K562 (cell line): ENCODE data around the gene CCDC178. TPM values are rescaled to one million over a fixed set of nuclear protein-coding genes. Genes with fewer than 3 reads are reported as not detected.
"Not testable (repeated sequence)": the region's sequence is repeated elsewhere in the genome, so short reads cannot be mapped to it uniquely, and the experiment has no call there.

Experiments
- ATAC-seq: fragments of 200-7000 bp; cut with Tn5 transposase; 3 replicates; pipeline ENCODE4 v1.9.1; 2020; ENCODE audit warnings: moderate library complexity
- BruUV-seq: library from RNA; stranded (reverse); fragments of 400-500 nt; replicated peaks from 2 replicates; lab custom pipeline; 2021; lab: Mats Ljungman, UMichigan
- CTCF ChIA-PET: fragments of 300-600 bp; formaldehyde crosslinking; extraction: SDS; loops from one replicate; lab custom pipeline; 2021; ENCODE audit warnings: low intra/inter-chr PET ratio; lab: Yijun Ruan, JAX
- POLR2A ChIA-PET: fragments of 300-600, 350-650 bp; sonication (Branson Sonifier 250); formaldehyde crosslinking; extraction: SDS; loops from one replicate; lab custom pipeline; 2021; ENCODE audit warnings: antibody characterized with exemption, inconsistent platforms; lab: Yijun Ruan, JAX
- DNase-seq, 4 experiments: peaks; one replicate each; pipeline versions ENCODE4 v3.0.0 to v3.0.0-alpha.2; 2011 to 2018; ENCODE audit warnings: low spot score in 3 of 4, mixed read lengths in 3 of 4; ENCODE audit errors: extremely low read depth in 1 of 4
- FAIRE-seq: peaks from 2 replicates; lab custom pipeline; 2011; peaks lifted over from hg19 to GRCh38; lab: Jason Lieb, UNC
- H2AFZ ChIP-seq: 2 replicates; pipeline ENCODE4 v1.6.0; 2011; ENCODE audit warnings: low read depth, low read length, control low read depth, inconsistent platforms
- H3K27ac ChIP-seq: fragments of 200-600 bp; 3 replicates; pipeline ENCODE4 v1.8.0; 2011; ENCODE audit warnings: low read depth, mild to moderate bottlenecking, control low read depth, inconsistent platforms, low read length, moderate library complexity, mixed read lengths; ENCODE audit errors: extremely low read depth
- H3K27me3 ChIP-seq, 2 experiments: fragments of 300-600 bp in 1 of 2; 2 replicates in 1 of 2; 3 replicates in 1 of 2; pipeline versions ENCODE4 v1.6.0 to v1.8.0; 2011; ENCODE audit warnings: inconsistent platforms in 2 of 2, low read length in 2 of 2, mild to moderate bottlenecking in 1 of 2, mixed read lengths in 1 of 2, moderate library complexity in 1 of 2; ENCODE audit not compliant: control insufficient read depth in 2 of 2, insufficient read depth in 2 of 2
- H3K36me3 ChIP-seq: fragments of 300-600 bp; 3 replicates; pipeline ENCODE4 v1.8.0; 2011; ENCODE audit warnings: mild to moderate bottlenecking, low read length, inconsistent platforms; ENCODE audit not compliant: control insufficient read depth, insufficient read depth
- H3K4me1 ChIP-seq, 2 experiments: fragments of 200-600 bp in 1 of 2; replicated peaks in 1 of 2; 2 replicates in 1 of 2; 3 replicates in 1 of 2; pipeline versions ENCODE4 v1.5.1 to v1.8.0; 2011; ENCODE audit warnings: inconsistent platforms in 2 of 2, low read length in 2 of 2, mild to moderate bottlenecking in 1 of 2, mixed read lengths in 1 of 2, moderate library complexity in 1 of 2; ENCODE audit not compliant: control insufficient read depth in 2 of 2, insufficient read depth in 2 of 2
- H3K4me2 ChIP-seq: 2 replicates; pipeline ENCODE4 v1.6.1; 2011; ENCODE audit warnings: low read length, control low read depth, inconsistent platforms, mixed read lengths; ENCODE audit not compliant: insufficient read depth
- H3K4me3 ChIP-seq: fragments of 200-600 bp; sonication (generic), shearing (Covaris generic); 2 replicates; pipeline ENCODE4 v1.5.1; 2016; ENCODE audit warnings: control low read depth, inconsistent platforms
- H3K79me2 ChIP-seq: fragments of 200-600 bp; 3 replicates; pipeline ENCODE4 v1.8.0; 2011; ENCODE audit warnings: low read length, inconsistent platforms; ENCODE audit not compliant: control insufficient read depth, insufficient read depth
- H3K9ac ChIP-seq, 2 experiments: 2 replicates each; pipeline versions ENCODE4 v1.6.0 to v1.6.1; 2011; ENCODE audit warnings: low read depth in 2 of 2, low read length in 2 of 2, control low read depth in 1 of 2, inconsistent platforms in 1 of 2, mild to moderate bottlenecking in 1 of 2, mixed read lengths in 1 of 2; ENCODE audit not compliant: insufficient read depth in 1 of 2
- H3K9me1 ChIP-seq: one replicate; pipeline ENCODE4 v1.6.0; 2011; ENCODE audit warnings: inconsistent platforms, mild to moderate bottlenecking, low read length, moderate library complexity; ENCODE audit not compliant: control insufficient read depth, insufficient read depth
- H3K9me3 ChIP-seq: replicated peaks from 2 replicates; pipeline ENCODE4 v1.5.1; 2011; ENCODE audit warnings: low read depth, low read length, inconsistent platforms; ENCODE audit not compliant: control insufficient read depth, insufficient read depth
- H4K20me1 ChIP-seq: replicated peaks from 2 replicates; pipeline ENCODE4 v1.6.1; 2011; ENCODE audit warnings: low read length, inconsistent platforms, mixed read lengths; ENCODE audit not compliant: control insufficient read depth, insufficient read depth
- JUN ChIP-seq, 2 experiments: sonication (generic) in 1 of 2; formaldehyde crosslinking in 1 of 2; IDR thresholded peaks; 2 replicates each; pipeline versions ENCODE4 v1.6.1 to v1.8.0; 2012 to 2022; ENCODE audit warnings: borderline replicate concordance in 2 of 2, mild to moderate bottlenecking in 2 of 2, improper control_type of control experiment in 1 of 2, low read depth in 1 of 2, low read length in 1 of 2, missing genetic modification reagents in 1 of 2
- ZFP36 ChIP-seq: fragments of 150-350 bp; IDR thresholded peaks from 2 replicates; pipeline ENCODE4 v1.6.1; 2018; ENCODE audit warnings: low read length, low read depth; ENCODE audit not compliant: partially characterized antibody
- WGBS: fragments of 100-300 bp; shearing (Covaris generic); methylation state at CpG from one replicate; pipeline ENCODE4 v1.1.6; 2016; ENCODE audit warnings: low coverage, mixed read lengths; ENCODE audit not compliant: insufficient coverage; ENCODE audit errors: missing lambda C conversion rate; 5-methylcytosine and 5-hydroxymethylcytosine counted together
- in situ Hi-C: fragments of 300-500 bp; cut with MboI; formaldehyde crosslinking; loops from 4 replicates; pipeline ENCODE4 v1.15.0; 2018; ENCODE audit warnings: inconsistent platforms, mixed read lengths
- intact Hi-C: fragments of 100-400 bp; cut with micrococcal nuclease; formaldehyde crosslinking; loops from 2 replicates; pipeline ENCODE4 v1.14.2; 2022
- polyA plus RNA-seq, 8 experiments: library from polyadenylated mRNA; depleted of rRNA in 4 of 8; stranded (reverse) in 5 of 8; unstranded in 3 of 8; fragments of >200 nt; fragmentation: Nextera tagmentation in 2 of 8; fragmentation: Illumina TruSeq in 1 of 8; extraction: Ambion mirVana in 2 of 8; extraction: Trizol in 1 of 8; gene quantifications; 2 replicates each; pipeline versions ENCODE4 v1.2.1 to v1.2.3, GENCODE V29; 2011 to 2014; ENCODE audit warnings: inconsistent platforms in 1 of 8, missing spikeins in 1 of 8
- total RNA-seq, 7 experiments: library from RNA; depleted of rRNA in 6 of 7; stranded (reverse); fragments of >200 nt in 6 of 7; fragmentation: Illumina TruSeq in 2 of 7; extraction: Trizol in 2 of 7; gene quantifications; 2 replicates each; pipeline versions ENCODE4 v1.2.1 to v1.2.3, GENCODE V29; 2011 to 2021; ENCODE audit warnings: low replicate concordance in 1 of 7
- TF ChIP-seq, protein P1 (sequence below): sonication (generic); formaldehyde crosslinking; IDR thresholded peaks from 2 replicates; pipeline ENCODE4 v1.8.0; 2022; ENCODE audit warnings: mild to moderate bottlenecking, missing genetic modification reagents

Gene CCDC178
- total and polyA plus RNA-seq, 9 of the 15 experiments (the other 6 are each of a cell fraction or from before 2014, with no cell fraction given): 0.12 to 0.47 (median 0.15) TPM; not detected in 6

GRCh38 chr18:32956591-32957315 lies 483.8 kb downstream of the CCDC178 start:
- TF ChIP-seq, protein P1, sequence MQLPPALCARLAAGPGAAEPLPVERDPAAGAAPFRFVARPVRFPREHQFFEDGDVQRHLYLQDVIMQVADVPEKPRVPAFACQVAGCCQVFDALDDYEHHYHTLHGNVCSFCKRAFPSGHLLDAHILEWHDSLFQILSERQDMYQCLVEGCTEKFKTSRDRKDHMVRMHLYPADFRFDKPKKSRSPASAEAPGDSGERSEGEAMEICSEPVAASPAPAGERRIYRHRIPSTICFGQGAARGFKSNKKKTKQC: no peak
- TF ChIP-seq JUN (IDR thresholded peaks at IDR 0.05; ENCODE audit: borderline replicate concordance, low read depth, low read length) (no peak), JUN (CRISPR knock-in tag; IDR thresholded peaks at IDR 0.05; ENCODE audit: borderline replicate concordance) (no peak)
- no peak overlapping the region for H2AFZ ChIP-seq
- H4K20me1 ChIP-seq: no peaks in the 10 kb centered on the region
- in situ Hi-C loops (no loop called here), intact Hi-C loops (no loop called here)
- H3K4me3 ChIP-seq: no peak overlapping the region
- 5% methylated on average over 3 of the region's 3 CpGs for WGBS
- H3K36me3 ChIP-seq: no peaks in the 10 kb centered on the region
- ChIA-PET CTCF (no interaction called here), POLR2A (no interaction called here)
- no TSS peak for BruUV-seq
- H3K9ac ChIP-seq: no peak overlapping the region
- H3K27ac ChIP-seq: no peak overlapping the region
- H3K9me3 ChIP-seq: no peaks in the 10 kb centered on the region; the same call in 1 of the 2 replicates
- no peaks in the 10 kb centered on the region for H3K27me3 ChIP-seq
- H3K4me2 ChIP-seq: no peak overlapping the region
- FAIRE-seq: no peak
- H3K79me2 ChIP-seq: no peaks in the 10 kb centered on the region
- DNase-seq: no peak
- no peaks in the 10 kb centered on the region for H3K4me1 ChIP-seq
- no peak for ATAC-seq
- H3K9me1 ChIP-seq: no peaks in the 10 kb centered on the region

DNA sequence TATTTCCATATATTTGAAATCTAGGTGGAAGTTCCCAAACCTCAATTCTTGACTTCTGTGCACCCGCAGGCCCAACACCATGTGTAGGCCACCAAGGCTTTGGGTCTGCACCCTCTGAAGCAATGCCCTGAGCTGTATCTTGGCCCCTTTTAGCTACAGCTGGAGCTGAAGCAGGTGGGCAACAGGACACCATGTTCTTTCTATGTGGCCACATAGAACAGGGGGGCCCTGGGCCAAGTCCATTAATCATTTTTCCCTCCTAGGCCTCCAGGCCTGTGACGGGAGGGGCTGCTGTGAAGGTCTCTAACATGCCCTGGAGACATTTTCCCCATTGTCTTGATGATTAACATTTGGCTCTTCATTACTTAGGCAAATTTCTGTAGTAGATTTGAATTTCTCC lies 488.2 kb downstream of the CCDC178 start:
- H3K4me3 ChIP-seq, H3K79me2 ChIP-seq, BruUV-seq, H4K20me1 ChIP-seq, H2AFZ ChIP-seq, DNase-seq, H3K9me1 ChIP-seq, H3K36me3 ChIP-seq, H3K4me2 ChIP-seq, intact Hi-C loops, H3K27me3 ChIP-seq, CTCF ChIA-PET, in situ Hi-C loops, H3K9ac ChIP-seq, H3K27ac ChIP-seq, ATAC-seq, H3K9me3 ChIP-seq, H3K4me1 ChIP-seq, POLR2A ChIA-PET, FAIRE-seq: not testable (repeated sequence)
- TF ChIP-seq ZFP36: peak; percentile 27
- 0% methylated on average over 2 of the region's 2 CpGs for WGBS
